Nephron progenitor cell (in vitro differentiated cells): ENCODE data around the gene NTM.
A peak's percentile ranks its signal among the peaks of the same experiment; 100 is the strongest.

Experiments
- DNase-seq: peaks from one replicate; pipeline ENCODE4 v3.0.0; 2021
- H3K27ac Mint-ChIP-seq: 2 replicates; pipeline ENCODE4 v1.8.0; 2021; ENCODE audit warnings: mild to moderate bottlenecking, moderate library complexity, mixed read lengths
- H3K27me3 Mint-ChIP-seq: 2 replicates; pipeline ENCODE4 v1.8.0; 2021; ENCODE audit warnings: mild to moderate bottlenecking, low read depth, mixed read lengths; ENCODE audit not compliant: poor library complexity
- H3K36me3 Mint-ChIP-seq: 2 replicates; pipeline ENCODE4 v1.8.0; 2021; ENCODE audit warnings: low read depth, mixed read lengths
- H3K4me1 Mint-ChIP-seq: 2 replicates; pipeline ENCODE4 v1.8.0; 2021; ENCODE audit warnings: mixed read lengths
- H3K4me3 Mint-ChIP-seq: 2 replicates; pipeline ENCODE4 v1.8.0; 2021; ENCODE audit warnings: mild to moderate bottlenecking, moderate library complexity, mixed read lengths
- H3K9me3 Mint-ChIP-seq: 2 replicates; pipeline ENCODE4 v1.8.0; 2021; ENCODE audit warnings: mild to moderate bottlenecking, moderate library complexity, mixed read lengths
- CTCF ChIP-seq: fragments of 200-600 bp; sonication (generic); IDR thresholded peaks from 2 replicates; pipeline ENCODE4 v1.5.0; 2021; ENCODE audit warnings: antibody characterized with exemption

NTM gene

GRCh38 chr11:131687291-131688047 is 317.1 kb downstream of the NTM start:
- peaks cover 42% of the 10 kb centered on the region for H3K4me1 Mint-ChIP-seq

GRCh38 chr11:131688048-131688693 is 317.8 kb downstream of the NTM start:
- peaks cover 46% of the 10 kb centered on the region for H3K4me1 Mint-ChIP-seq
- no peaks in the 10 kb centered on the region for H3K9me3 Mint-ChIP-seq
- H3K4me3 Mint-ChIP-seq: no peak overlapping the region
- no peaks in the 10 kb centered on the region for H3K36me3 Mint-ChIP-seq
- H3K27ac Mint-ChIP-seq: no peak overlapping the region
- peaks cover 35% of the 10 kb centered on the region for H3K27me3 Mint-ChIP-seq
- peak; percentile 84 for DNase-seq
- TF ChIP-seq CTCF: peak; percentile 91

More at GRCh38 chr11:131687291-131688047, 317.1 kb downstream of the NTM start:
- H3K27ac Mint-ChIP-seq: no peak overlapping the region
- H3K9me3 Mint-ChIP-seq: no peaks in the 10 kb centered on the region
- no peak for DNase-seq
- H3K4me3 Mint-ChIP-seq: no peak overlapping the region
- peaks cover 33% of the 10 kb centered on the region for H3K27me3 Mint-ChIP-seq
- no peaks in the 10 kb centered on the region for H3K36me3 Mint-ChIP-seq
- TF ChIP-seq CTCF: no peak

GRCh38 chr11:131689049-131689925 is 318.9 kb downstream of the NTM start:
- Mint-ChIP-seq H3K27me3 (peaks cover 39% of the 10 kb centered on the region), H3K9me3 (no peaks in the 10 kb centered on the region), H3K27ac (no peak overlapping the region), H3K36me3 (no peaks in the 10 kb centered on the region), H3K4me1 (peaks cover 49% of the 10 kb centered on the region), H3K4me3 (no peak overlapping the region)
- TF ChIP-seq CTCF: no peak
- DNase-seq: no peak

- no peak for DNase-seq
- Mint-ChIP-seq H3K4me1 (peaks cover 53% of the 10 kb centered on the region), H3K4me3 (no peak overlapping the region), H3K9me3 (no peaks in the 10 kb centered on the region), H3K27ac (no peak overlapping the region), H3K27me3 (peaks cover 49% of the 10 kb centered on the region), H3K36me3 (no peaks in the 10 kb centered on the region)
- no peak for TF ChIP-seq CTCF
These were observed 319.9 kb downstream of the NTM start for GRCh38 chr11:131690362-131690761.

GRCh38 chr11:131690776-131691175 is 320.4 kb downstream of the NTM start:
- no peak overlapping the region for H3K4me3 Mint-ChIP-seq
- H3K27ac Mint-ChIP-seq: no peak overlapping the region
- no peaks in the 10 kb centered on the region for H3K9me3 Mint-ChIP-seq
- H3K4me1 Mint-ChIP-seq: peaks cover 57% of the 10 kb centered on the region
- no peak for DNase-seq
- H3K27me3 Mint-ChIP-seq: peaks cover 53% of the 10 kb centered on the region
- no peaks in the 10 kb centered on the region for H3K36me3 Mint-ChIP-seq
- no peak for TF ChIP-seq CTCF
